Medulla oblongata (tissue), 1 donor: ENCODE results near the gene SNRPF.
A peak's percentile ranks its signal among the peaks of the same experiment; 100 is the strongest.
"Not testable (repeated sequence)": the region's sequence is repeated elsewhere in the genome, so short reads cannot be mapped to it uniquely, and the experiment has no call there.

Experiments
- DNase-seq: peaks from one replicate; pipeline ENCODE4 v3.0.0-alpha.2; 2015; ENCODE audit errors: extremely low spot score

Gene SNRPF

DNA sequence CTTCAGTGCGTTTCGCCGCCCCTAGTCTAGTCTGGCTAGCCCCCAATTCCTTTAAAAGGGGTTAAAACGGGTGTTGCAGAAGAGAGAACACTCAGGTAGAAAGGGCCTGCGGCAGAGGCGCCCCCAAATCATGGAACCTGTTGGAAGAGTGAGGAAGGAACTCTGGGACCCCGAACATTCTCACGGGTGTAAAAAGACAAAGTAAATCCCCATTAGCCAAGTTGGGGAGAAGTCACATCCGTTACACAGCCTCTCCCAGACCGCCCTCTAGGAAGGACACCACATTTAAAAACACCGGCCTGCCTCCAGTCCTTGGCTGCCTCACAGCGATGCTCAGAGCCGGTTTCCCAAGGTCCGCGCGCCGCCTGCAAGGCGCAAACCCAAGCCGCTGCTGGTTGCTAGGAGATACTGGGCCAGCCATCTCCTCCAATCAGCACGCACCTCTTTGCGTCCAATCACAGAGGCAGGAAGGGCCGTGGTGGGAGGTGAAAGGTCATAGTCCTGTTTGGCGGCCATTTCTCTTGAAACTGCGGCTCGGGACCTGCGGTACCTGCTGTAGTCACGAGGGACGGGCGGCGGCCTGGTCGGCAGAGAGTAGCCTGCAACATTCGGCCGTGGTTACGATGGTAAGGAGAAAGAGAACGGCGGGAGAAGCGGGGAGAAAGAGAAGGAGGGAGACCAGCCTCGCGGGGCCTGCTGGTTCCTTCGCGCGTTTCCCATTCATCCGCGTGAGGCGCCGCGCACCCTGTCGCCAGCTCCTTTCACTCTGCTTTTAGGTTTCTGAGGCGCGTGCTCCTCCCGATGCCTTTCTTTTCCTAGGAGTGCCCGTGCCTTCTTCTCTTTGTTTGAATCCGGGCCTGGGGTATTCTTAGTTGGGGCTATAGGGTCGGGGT lies at the start of gene SNRPF:
Gene SNRPF (plus strand): TSS at position 502 of the 893 bp plus-strand sequence. CDS start 122 bp downstream, at position 624.
- DNase-seq, result peak; percentile 98

DNA sequence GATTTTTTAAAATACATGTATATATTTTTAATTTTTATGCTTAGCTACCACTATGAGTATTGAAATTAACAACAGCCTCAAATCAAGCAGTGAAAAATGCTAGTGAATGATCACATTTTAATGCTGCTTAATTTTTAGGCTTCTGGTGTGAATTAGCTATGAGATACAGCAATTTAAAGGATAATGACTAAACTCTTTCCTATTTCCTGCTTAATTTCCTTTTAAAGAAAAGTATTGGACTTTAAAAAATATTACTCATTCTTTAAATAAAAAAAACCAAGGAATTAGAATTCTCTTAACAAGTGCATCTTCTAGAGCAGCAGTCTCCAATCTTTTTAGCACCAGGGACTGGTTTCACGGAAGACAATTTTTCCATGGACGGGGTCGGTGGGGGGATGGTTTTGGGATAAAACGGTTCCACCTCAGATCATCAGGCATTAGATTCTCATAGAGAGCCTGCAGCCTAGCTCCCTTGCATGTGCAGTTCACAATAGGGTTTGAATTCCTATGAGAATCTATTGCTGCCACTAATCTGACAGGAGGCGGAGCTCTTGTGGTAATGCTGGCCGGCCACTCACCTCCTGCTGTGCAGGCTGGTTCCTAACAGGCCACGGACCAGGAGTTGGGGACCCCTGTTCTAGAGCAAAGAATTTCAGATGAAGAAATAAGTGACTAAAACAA lies 49.6 kb upstream of the SNRPF start:
- DNase-seq, result no peak

DNA sequence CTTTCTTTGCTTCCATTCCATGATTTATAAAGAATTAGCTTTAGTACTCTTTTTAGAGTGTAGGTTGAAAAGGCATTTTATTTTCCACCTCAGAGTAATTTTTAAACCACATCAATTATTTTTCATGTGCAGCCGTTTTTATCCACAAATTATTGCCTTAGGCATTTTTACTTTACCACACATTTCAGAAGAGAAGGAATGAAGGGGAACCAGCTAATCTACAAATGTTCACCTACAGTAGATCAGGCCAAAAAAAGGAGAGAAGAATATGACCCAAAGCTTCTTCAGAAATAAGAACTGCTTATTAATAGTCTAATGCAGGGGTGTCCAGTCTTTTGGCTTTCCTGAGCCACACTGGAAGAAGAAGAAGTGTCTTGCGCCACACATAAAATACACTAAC lies 48.3 kb upstream of the SNRPF start:
- DNase-seq, result no peak

DNA sequence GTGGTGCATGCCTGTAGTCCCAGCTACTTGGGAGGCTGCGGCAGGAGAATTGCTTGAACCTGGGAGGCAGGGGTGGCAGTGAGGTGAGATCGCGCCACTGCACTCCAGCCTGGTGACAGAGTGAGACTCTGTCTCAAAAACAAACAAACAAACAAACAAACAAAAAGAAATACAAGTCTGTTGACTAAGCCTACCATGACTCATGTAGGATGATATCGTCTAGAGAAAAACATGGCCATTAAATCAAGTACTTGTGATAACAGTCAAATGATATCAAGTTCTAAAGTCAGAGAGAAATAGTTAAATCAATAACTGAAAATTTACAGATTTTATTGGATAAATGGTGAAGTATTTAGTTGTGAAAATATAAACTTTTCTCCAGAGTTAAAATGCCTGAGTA lies 46.6 kb upstream of the SNRPF start:
- DNase-seq, result not testable (repeated sequence)

DNA sequence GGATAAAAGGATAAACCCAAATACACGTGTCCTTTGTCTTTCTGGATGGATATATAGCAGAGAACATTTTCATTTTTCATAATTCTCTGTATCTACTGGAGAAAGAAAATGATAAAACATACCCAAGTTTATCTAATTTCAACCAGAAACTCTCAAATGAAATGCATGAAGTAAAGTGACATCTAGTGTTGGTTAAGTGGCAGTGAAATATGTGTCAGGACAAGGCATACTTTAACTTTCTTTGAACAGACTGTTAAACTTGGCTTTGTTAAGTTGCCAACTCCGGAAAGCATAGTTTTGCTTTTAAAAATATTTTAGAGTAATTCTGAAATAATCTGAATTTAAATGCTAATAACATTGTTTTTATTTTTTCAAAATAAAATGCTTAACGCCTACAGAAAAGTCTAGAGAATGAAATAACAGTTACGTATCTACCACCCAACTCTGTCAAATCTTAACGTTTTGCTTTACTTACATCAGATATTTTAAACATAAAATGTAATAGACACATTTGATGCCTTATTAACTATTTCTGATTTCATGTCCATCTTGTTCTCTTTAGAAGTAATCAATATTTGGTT lies 43.0 kb upstream of the SNRPF start:
- DNase-seq, result peak; percentile 31

DNA sequence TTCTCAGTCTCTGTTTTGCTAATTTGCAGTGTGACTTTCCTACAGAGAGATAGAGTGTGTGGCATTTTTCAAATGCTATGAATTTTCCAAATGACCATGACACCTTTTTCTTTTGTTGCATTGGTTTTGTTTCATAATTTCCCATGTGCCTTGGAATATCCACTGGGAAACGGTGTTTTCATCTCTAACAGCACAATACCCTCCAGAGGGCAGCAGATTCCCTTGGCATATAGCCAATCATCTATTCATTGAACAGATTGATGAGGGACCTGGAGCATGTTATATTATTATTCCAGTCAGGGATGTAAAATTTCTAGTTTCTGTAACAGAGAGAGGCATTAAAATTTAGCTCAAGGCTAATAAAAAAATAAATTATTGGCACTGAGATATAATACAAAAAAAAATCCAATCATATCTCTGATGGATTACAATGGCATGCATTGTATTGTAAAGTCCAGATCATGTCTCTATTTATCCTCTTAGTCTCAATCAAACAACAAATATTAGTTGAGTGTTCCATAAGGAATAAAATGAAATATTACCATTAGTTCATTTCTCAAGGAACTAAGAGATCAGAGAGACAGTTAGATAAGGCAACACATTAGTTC lies 38.6 kb upstream of the SNRPF start:
- DNase-seq, result peak; percentile 52

DNA sequence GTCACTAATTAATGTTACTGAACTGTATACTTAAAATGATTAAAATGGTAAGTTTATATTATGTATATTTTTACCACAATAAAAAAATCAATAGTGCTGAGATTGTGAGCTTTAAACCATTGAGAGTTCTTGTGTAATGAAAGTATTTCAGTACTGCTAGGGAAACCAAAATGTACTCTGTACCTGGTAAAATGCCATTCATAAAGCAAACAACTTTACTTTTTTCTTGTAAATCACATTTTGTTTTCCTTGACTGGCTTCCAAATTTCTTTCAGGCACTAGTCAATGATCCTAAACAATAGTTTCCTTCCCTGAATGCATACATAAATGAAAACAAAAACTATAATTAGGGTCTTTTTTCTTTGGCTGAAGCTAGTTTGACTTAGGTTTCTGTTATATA lies 29.4 kb upstream of the SNRPF start:
- DNase-seq, result no peak

DNA sequence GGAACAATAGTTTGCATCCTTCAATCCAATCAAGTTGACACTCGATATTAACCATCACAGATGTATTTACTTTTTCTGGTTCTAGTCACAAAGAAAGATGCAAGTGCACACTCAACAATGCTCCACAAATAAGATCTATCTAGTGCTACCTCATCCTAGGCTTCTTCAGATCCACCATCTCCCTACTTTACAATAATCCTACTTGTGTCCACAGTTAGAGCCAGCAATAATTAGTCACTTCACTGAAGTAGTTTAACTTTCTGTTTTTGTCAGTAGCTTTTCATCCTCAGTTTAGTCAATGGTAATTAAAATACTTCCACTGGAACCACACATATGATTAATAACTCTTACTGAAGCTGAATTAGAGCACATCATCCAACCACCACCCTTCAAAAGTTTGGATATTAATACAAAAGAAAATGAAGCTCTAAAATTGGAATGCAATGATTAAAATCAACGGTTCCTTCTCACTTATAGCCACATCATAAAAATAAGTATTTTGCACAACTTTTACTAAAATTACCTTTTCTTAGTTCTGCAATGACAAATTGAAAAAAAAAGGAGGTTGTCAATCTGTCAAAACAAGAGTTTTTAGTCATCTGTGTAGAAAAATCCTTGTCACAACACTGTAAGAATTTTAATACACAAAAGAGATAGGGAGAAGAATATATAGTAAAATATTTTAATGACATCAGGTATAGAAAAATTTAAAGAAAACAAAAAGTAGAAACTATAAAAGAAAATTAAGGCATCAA lies 28.2 kb upstream of the SNRPF start:
- DNase-seq, result no peak

DNA sequence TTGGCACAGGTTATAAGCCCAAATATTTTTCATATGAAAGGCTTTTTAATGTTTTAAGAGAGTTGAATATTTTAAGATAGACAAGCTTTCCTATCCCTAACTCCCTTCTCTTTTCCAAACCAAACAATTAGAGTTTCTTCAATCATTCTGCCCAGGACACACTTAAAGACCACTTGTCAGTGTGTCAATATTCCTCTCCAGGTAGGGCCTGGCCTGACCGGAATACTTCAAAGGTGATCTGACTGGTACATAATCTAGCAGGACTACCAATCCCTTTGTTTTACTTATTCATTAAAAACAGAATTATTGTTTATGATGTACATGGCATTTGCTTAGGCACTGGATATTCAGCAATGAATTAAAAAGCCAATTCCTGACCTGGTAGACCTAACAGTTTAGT lies 24.2 kb upstream of the SNRPF start:
- DNase-seq, result no peak

DNA sequence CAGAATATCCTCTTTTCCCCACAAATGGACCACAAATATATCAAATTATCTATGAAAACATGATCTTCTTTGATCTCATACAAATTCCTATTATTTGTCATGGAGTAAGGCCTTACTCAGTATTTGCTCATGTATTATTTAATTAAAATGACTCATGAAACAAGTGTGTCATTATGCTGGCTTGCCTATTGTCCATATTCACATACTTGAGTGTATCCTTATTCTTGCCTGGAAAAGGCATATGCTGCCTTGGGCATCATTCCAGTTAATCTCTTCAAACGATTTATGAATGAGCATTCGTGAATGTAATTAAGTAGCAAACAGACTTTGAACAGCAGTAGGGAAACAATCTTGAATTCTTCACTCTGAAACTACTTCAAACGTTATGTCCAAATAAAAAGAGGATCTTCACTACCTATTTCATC lies 22.6 kb upstream of the SNRPF start:
- no peak for DNase-seq

DNA sequence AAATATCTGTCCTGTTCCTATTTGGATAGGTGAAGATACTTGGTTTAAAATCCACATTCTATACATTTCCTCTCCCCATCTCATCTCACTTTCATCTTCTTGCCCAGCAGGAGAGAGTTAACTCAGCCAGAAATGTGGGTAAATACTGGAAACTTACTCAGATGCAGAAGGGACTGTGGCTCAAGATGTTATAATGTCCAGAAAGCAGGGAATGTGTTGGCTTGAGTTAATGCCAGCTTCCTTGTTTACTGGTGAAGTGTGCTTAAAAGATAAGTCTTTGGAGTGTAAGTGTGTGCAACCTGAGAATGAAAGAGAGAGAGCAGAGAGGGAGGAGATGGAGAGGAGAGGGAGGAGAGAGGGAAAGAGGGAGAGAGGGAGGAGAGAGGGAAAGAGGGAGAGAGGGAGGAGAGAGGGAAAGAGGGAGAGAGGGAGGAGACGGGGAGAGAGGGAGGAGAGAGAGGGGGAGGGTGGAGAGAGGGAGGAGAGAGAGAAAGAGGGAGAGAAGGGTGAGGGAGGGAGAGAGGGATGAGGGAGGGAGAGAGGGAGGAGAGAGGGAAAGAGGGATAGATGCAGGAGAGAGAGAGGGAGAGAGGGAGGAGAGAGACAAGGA lies 22.0 kb upstream of the SNRPF start:
- DNase-seq, result no peak

DNA sequence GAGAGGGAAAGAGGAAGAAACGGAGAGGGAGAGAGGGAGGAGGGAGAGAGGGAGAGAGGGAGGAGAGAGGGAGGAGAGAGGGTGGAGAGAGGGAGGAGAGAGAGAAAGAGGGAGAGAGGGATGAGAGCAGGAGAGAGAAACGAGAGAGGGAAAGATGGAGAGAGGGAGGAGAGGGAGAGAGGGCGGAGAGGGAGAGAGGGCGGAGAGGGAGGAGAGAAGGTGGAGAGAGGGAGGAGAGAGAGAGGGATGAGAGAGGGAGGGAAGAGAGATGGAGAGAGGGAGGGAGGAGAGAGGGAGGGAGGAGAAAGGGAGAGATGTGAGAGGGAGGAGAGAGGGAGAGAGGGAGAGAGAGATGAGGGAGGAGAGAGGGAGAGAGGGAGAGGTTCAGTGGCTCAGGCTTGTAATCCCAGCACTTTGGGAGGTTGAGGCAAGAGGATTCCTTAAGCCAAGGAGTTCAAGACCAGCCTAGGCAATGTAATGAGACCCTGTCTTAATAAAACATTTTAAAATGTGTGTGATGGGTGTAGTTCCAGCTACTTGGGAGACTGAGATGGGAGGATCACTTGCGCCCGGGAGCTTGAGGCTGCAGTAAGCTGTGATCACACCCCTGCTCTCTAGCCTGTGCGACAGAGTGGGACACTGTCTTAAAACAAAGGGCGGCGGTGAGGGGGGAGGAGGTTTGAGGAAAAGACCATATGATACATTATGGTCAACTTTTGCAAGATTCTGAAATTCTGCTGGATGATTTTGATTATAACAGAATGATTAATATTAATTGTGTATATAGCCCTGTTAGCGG lies 21.3 kb upstream of the SNRPF start:
- no peak for DNase-seq

DNA sequence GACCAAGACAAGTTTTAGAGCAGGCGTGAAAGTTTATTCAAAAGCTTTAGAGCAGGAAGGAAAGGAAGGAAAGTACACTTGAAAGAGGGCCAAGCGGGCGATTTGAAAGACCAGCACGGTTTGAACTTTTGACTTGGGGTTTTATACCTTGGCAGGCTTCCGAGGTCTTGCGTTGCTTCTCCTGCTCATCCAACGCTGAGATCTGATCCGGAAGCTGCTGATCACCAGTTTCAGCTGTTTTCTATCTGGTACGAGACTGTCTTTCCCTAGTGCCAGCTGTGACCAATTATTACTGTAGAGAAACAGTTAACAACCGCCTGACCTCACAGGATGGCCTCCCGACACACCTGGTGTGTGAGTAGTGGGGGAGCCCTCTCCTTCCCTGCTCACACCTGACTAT lies 20.6 kb upstream of the SNRPF start:
- DNase-seq, result no peak

DNA sequence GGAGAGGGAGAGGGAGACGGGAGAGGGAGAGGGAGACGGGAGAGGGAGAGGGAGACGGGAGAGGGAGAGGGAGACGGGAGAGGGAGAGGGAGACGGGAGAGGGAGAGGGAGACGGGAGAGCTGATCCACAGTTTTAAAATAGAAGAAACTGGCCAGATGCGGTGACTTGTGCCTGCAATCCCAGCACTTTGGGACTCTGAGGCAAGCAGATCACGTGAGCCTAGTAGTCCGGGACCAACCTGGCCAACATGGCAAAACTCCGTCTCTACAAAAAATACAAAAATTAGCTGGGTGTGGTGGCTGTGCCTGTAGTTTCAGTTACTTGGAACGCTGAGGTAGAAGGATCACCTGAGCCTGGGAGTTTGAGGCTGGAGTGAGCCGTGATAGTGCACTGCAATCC lies 16.3 kb upstream of the SNRPF start:
- DNase-seq, result not testable (repeated sequence)

DNA sequence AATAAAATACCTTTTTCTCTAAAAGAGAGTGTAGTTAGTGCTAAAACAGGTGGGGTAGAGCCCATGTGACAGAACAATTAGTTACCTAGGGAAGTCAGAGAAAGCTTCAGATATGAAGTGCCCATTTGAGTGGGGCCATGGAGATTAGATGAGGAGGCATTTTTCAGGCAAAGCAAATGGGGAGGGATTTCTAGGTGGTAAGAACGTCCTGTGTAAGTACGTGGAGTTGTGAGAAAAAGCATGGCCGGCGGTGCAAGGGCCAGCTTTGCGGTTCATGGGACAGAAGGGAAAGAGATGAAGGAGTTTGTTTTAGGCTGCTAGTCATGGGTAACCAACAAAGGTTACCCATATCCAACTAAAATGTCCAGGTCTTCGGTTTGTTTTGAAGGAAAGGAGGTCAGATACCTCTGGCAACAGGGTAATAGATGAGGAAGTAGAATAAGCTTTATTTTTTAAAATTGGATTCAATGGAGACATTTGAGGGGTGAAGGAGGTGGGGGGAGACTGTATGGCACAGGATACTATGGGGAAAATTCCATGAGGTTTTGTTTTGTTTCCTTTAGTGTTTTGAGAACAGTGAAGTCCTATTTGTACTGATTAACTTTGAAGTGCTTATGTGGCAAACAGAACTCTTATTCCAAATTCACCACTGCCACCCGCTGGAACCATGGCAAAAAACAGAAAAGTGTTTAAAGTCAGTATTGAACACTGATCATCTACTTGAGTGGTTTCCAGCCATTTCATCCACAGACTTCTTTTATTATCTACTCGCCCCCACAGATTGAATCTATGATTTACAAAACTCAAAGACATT lies 10.0 kb upstream of the SNRPF start:
- DNase-seq, result peak; percentile 23

DNA sequence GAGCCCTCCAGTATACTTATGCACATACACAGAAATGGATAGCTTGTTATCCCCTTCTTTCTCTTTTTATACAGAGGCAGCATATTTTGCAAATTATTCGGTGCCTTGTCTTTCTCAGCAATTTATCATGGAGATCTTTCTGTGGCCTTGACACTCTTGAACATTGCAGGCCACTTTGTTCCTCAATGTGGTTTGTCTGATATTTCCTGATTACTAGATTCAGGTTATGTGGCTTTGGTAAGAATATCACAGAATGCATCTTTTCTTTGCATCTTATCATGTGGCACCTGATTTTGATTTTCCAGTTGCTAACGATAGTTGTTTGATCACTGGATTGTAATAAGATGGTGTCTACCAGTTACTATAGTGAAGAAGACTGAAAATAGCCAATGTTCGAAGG lies 7.1 kb upstream of the SNRPF start:
- DNase-seq, result no peak

DNA sequence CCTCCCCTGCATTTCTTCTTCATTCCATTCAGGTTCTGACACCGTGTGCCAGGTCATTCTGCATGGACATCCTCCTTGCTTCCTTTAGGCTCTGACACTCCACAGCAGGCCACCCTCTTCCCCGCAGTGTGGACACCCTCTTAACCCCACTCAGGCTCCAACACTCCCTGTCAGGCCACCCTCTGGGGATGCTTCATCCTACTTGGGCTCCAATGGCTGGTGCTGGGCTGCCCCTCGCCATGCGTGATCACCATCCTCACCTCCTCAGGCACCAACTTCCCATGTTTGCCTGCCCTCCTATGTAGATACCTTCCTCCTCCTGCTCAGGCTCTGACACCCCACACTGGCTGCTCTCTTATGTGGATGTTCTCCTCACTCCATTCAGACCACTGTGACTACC lies 6.6 kb upstream of the SNRPF start:
- DNase-seq, result no peak

DNA sequence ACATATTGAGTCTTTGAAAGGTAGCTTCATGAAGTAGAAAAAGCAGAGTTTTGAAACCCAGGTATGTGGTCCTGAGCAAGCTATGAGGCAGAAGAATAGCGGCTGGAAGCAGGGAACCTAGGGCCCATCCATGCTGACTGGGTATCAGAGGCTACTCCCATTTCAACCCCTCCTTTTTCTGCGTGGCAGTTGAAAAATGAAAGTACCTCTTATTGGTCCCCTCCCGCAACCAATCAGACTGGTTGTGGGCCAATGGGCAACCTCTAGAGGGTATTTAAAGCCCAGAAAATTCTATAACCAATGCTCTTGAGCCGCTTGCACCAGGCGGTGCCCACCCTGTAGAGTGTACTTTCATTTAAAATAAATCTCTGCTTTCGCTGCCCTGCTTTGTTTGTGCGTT lies 1.6 kb upstream of the SNRPF start:
- no peak for DNase-seq

DNA sequence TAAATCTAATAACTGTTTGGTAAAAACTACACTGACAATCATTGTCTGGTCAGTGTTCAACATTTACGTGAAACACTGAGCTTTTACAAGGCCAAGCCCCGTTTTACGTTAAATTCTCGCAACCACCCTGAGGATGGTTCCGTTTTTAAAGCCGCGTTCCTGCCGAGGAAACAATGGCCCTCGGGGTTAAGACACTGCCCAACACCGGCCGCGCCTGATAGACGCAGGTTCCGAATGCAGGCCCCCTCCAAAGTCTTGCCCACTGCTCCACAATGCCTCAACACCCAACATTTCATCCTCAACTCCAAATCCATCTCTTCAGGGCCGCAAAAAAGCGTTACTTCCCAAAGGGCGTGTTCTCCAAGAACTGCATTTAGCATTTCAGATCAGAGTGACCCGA lies 953 bp upstream of the SNRPF start:
- no peak for DNase-seq
